OCI-LY3 (cell line): ENCODE measurements around the gene CCDC40.

Source experiments
- H2AFZ ChIP-seq: fragments of 200-600, 300-600 bp; shearing (Covaris generic); 2 replicates; pipeline ENCODE4 v1.6.0; 2014; ENCODE audit warnings: antibody characterized with exemption, low read depth, low read length
- H3K27ac ChIP-seq: fragments of 200-600, 300-600 bp; sonication (generic); 2 replicates; pipeline ENCODE4 v1.5.1; 2014; ENCODE audit warnings: mild to moderate bottlenecking, low read length, moderate library complexity, mixed read lengths
- H3K27me3 ChIP-seq: fragments of 200-600, 300-600 bp; sonication (generic); 2 replicates; pipeline ENCODE4 v1.6.1; 2014; ENCODE audit warnings: low read depth, low read length, mixed read lengths
- H3K36me3 ChIP-seq: fragments of 200-600, 300-600 bp; sonication (generic); replicated peaks from 2 replicates; pipeline ENCODE3; 2014; ENCODE audit warnings: low read depth, low read length, mixed read lengths
- H3K4me1 ChIP-seq: fragments of 300-600, 200-600 bp; sonication (generic); 2 replicates; pipeline ENCODE4 v1.6.1; 2014; ENCODE audit warnings: low read length, mixed read lengths
- H3K4me2 ChIP-seq: fragments of 200-600, 300-600 bp; sonication (generic); 2 replicates; pipeline ENCODE4 v1.6.1; 2014; ENCODE audit warnings: low read length, mixed read lengths
- H3K4me3 ChIP-seq: fragments of 300-600, 200-600 bp; sonication (generic); 2 replicates; pipeline ENCODE4 v1.5.1; 2014; ENCODE audit warnings: antibody characterized with exemption, mild to moderate bottlenecking, low read length, moderate library complexity
- H3K79me2 ChIP-seq: fragments of 300-600, 200-600 bp; shearing (Covaris generic); 2 replicates; pipeline ENCODE4 v1.6.1; 2014; ENCODE audit warnings: mild to moderate bottlenecking, low read length, mixed read lengths
- H3K9ac ChIP-seq: fragments of 300-600, 200-600 bp; shearing (Covaris generic); 2 replicates; pipeline ENCODE4 v1.6.0; 2014; ENCODE audit warnings: mild to moderate bottlenecking, low read length, moderate library complexity
- H3K9me3 ChIP-seq: fragments of 200-600, 300-600 bp; shearing (Covaris generic); 2 replicates; pipeline ENCODE4 v1.6.1; 2014; ENCODE audit warnings: low read length, mixed read lengths; ENCODE audit not compliant: insufficient read depth
- H4K20me1 ChIP-seq: fragments of 200-600, 300-600 bp; sonication (generic); 2 replicates; pipeline ENCODE4 v1.6.1; 2016; ENCODE audit warnings: low read length, mixed read lengths; ENCODE audit not compliant: insufficient read depth
- CTCF ChIP-seq: fragments of 200-600, 300-600 bp; sonication (generic); IDR thresholded peaks from 2 replicates; pipeline ENCODE4 v1.5.1; 2014; ENCODE audit warnings: antibody characterized with exemption, low read length, low read depth
- EZH2phosphoT487 ChIP-seq: fragments of 200-600 bp; shearing (Covaris generic); IDR thresholded peaks from 2 replicates; pipeline ENCODE4 v1.6.1; 2018; ENCODE audit warnings: antibody characterized with exemption, mixed run types, low read depth

CCDC40 gene

GRCh38 chr17:80061421-80061820 lies 25.0 kb downstream of the CCDC40 start:
- Histone ChIP-seq H3K4me2 (no peak overlapping the region), H3K27ac (no peak overlapping the region), H3K36me3 (no peaks in the 10 kb centered on the region), H3K4me3 (no peak overlapping the region), H3K4me1 (no peaks in the 10 kb centered on the region), H4K20me1 (no peaks in the 10 kb centered on the region), H3K27me3 (no peaks in the 10 kb centered on the region), H3K9ac (no peak overlapping the region), H2AFZ (no peak overlapping the region), H3K9me3 (no peaks in the 10 kb centered on the region), H3K79me2 (no peaks in the 10 kb centered on the region)
- no peak for TF ChIP-seq EZH2phosphoT487
- no peak for TF ChIP-seq CTCF

GRCh38 chr17:80063830-80064585 lies 27.6 kb downstream of the CCDC40 start:
- Histone ChIP-seq H3K4me2 (no peak overlapping the region), H3K4me1 (no peaks in the 10 kb centered on the region), H3K27ac (no peak overlapping the region), H3K4me3 (no peak overlapping the region), H3K36me3 (no peaks in the 10 kb centered on the region), H3K9me3 (no peaks in the 10 kb centered on the region), H3K27me3 (no peaks in the 10 kb centered on the region), H4K20me1 (no peaks in the 10 kb centered on the region), H2AFZ (no peak overlapping the region), H3K79me2 (no peaks in the 10 kb centered on the region), H3K9ac (no peak overlapping the region)
- TF ChIP-seq EZH2phosphoT487 (no peak), CTCF (no peak)

GRCh38 chr17:80064696-80065095 lies 28.3 kb downstream of the CCDC40 start:
- H3K4me3 ChIP-seq = no peak overlapping the region
- TF ChIP-seq CTCF (no peak), EZH2phosphoT487 (no peak)
- H3K36me3 ChIP-seq = no peaks in the 10 kb centered on the region
- H3K27ac ChIP-seq = no peak overlapping the region
- no peak overlapping the region for H3K4me2 ChIP-seq
- H3K79me2 ChIP-seq = no peaks in the 10 kb centered on the region
- H2AFZ ChIP-seq = no peak overlapping the region
- no peak overlapping the region for H3K9ac ChIP-seq
- H4K20me1 ChIP-seq = no peaks in the 10 kb centered on the region
- H3K27me3 ChIP-seq = no peaks in the 10 kb centered on the region
- H3K9me3 ChIP-seq = no peaks in the 10 kb centered on the region
- H3K4me1 ChIP-seq = no peaks in the 10 kb centered on the region

- H3K4me1 ChIP-seq = no peaks in the 10 kb centered on the region
- H3K9ac ChIP-seq = no peak overlapping the region
- H3K4me3 ChIP-seq = no peak overlapping the region
- no peaks in the 10 kb centered on the region for H3K9me3 ChIP-seq
- H3K36me3 ChIP-seq = no peaks in the 10 kb centered on the region
- no peaks in the 10 kb centered on the region for H3K79me2 ChIP-seq
- no peak overlapping the region for H2AFZ ChIP-seq
- no peak overlapping the region for H3K27ac ChIP-seq
- no peaks in the 10 kb centered on the region for H3K27me3 ChIP-seq
- TF ChIP-seq CTCF = no peak
- no peak for TF ChIP-seq EZH2phosphoT487
- no peak overlapping the region for H3K4me2 ChIP-seq
- H4K20me1 ChIP-seq = no peaks in the 10 kb centered on the region
These were observed 29.2 kb downstream of the CCDC40 start for GRCh38 chr17:80065478-80066170.
